DOHH2 (cell line): ENCODE results near the gene CD58.
"Not testable (repeated sequence)": the region's sequence is repeated elsewhere in the genome, so short reads cannot be mapped to it uniquely, and the experiment has no call there.

Experiments
- CTCF ChIP-seq: fragments of 200-600 bp; sonication (generic); IDR thresholded peaks from one replicate; pipeline ENCODE4 v1.5.1; 2014; ENCODE audit warnings: antibody characterized with exemption, mild to moderate bottlenecking, low read depth, low read length; ENCODE audit not compliant: poor library complexity, severe bottlenecking
- EZH2phosphoT487 ChIP-seq: fragments of 200-600 bp; sonication (generic); IDR thresholded peaks from 2 replicates; pipeline ENCODE4 v1.6.1; 2017; ENCODE audit warnings: borderline replicate concordance, mild to moderate bottlenecking, antibody characterized with exemption, low read length, moderate library complexity, mixed read lengths

- not testable (repeated sequence) for TF ChIP-seq CTCF, EZH2phosphoT487
Measured at GRCh38 chr1:116589101-116589735, 18.4 kb upstream of the CD58 start.
